ENCODE results near the gene ABCB1.
"Not testable (repeated sequence)": the region's sequence is repeated elsewhere in the genome, so short reads cannot be mapped to it uniquely, and the experiment has no call there.

Gene ABCB1

DNA sequence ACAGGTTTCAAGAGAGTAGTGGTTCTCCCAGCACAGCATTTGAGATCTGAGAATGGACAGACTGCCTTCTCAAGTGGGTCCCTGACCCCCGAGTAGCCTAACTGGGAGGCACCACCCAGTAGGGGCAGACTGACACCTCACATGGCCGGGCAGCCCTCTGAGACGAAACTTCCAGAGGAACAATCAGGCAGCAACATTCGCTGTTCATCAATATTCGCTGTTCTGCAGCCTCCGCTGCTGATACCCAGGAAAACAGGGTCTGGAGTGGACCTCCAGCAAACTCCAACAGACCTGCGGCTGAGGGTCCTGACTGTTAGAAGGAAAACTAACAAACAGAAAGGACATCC is 135.2 kb downstream of the ABCB1 start:
- DNase-seq: not testable (repeated sequence)

DNA sequence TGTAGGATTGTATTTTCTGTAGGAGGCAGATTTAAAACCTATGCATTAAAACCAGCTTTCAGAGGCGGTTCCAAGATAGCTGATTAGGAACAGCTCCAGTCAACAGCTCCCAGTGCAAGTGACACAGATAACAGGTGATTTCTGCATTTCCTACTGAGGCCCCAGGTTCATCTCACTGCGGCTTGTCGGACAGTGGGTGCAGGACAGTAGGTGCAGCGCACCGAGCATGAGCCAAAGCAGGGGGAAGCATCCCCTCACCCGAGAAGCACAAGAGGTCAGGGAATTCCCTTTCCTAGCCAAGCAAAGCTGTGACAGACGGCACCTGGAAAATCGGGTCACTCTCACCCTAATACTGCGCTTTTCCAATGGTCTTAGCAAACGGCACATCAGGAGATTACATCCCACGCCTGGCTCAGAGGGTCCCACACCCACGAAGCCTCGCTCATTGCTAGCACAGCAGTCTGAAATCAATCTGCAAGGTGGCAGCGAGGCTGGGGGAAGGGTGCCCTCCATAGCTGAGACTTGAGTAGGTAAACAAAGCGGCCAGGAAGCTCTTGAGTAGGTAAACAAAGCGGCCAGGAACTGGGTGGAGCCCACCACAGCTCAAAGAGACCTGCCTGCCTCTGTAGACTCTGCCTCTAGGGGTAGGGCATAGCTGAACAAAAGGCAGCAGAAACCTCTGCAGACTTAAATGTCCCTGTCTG is 135.7 kb downstream of the ABCB1 start:
- not testable (repeated sequence) for DNase-seq

DNA sequence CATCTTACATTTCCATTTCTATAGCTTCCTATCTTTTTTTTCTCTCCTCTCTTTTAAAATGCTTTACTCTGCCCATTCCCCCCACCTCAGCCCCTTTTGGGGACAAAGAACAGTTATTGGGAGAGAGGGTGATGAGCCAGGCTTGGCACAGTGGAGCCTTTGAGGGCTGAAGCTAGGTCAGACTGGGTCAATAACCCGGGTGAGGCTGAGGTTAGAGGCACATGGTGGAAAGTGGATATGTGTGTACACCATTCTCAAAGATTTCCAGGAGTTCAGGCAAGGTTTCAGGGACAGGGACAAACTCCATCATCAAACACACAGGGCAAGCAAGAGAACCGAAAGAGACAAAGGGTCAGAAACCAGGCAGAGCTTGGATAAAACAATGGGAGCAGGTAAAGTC is 136.7 kb downstream of the ABCB1 start:
- no peak for DNase-seq

DNA sequence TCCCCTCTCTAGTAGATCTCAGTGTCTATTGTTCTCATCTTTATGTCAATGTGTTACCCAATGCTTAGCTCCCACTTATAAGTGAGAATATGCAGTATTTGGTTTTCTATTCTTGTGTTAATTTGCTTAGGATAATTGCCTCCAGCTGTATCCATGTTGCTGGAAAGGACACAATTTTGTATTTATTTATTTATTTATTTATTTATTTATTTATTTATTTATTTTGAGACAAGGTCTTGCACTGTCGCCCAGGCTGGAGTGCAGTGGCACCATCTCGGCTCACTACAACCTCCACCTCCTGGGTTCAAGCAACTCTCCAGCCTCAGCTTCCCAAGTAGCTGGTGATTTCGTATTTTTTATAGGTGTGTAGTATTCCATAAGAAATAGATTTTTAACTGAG is 140.2 kb downstream of the ABCB1 start:
- not testable (repeated sequence) for DNase-seq

DNA sequence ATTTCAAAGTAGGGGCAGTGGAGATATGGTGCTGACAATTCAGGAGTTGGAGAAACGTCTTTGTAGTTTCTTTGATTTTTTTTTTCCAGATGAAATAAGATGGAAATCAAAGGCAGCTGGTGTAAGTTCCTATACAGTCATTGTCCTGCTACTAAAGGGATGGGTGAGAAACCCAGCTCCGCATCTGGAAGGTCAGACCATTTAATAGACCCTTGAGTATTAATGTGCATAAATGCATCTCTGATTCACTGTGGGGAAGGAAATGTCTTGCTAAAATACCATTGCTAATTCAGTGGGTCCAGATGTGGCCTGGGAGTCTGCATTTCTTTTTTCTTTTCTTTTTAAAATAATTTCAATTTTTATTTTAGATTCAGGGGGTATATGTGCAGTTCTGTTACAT is 140.7 kb downstream of the ABCB1 start:
- no peak for DNase-seq

DNA sequence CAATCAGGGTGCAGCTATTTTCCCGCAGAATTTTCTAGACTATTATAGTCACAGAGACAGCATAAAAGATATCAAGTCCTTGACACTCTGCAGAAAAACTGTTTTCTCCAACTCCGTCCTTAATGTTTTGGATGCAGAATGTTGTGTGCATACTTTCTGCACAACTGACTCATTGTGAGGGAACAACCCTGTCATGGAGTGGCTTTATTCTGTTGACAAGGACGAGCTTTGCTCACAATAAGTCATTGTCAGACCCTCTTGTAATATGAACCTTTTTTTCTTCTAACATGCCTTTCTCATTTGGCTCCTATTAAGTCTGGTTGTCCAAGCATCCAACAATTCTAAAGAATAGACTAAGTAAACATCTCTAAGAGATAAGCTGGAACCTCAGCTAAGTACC is 142.5 kb downstream of the ABCB1 start:
- no peak for DNase-seq

DNA sequence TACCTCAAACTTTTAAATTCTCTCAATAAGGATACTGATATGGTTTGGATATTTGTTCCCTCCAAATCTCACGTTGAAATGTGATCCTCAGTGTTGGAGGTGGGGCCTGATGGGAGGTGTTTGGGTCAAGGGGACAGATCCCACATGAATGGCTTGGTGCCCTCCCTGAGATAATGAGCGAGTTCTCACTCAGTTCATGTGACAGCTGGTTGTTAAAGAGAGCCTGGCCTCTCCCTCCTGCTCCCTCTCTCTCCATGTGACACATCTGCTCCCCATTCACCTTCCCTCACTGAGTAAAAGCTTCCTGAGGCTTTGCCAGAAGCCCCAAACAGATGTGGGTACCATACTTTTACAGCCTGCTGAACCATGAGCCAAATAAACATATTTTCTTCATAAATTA is 144.4 kb downstream of the ABCB1 start:
- DNase-seq: no peak

Measured in stimulated activated CD4-positive, alpha-beta T cell treated with anti-CD3 and anti-CD28 coated beads, Interleukin-2, amount 100 ng/mL, for 24 hours (primary cell).